Femur (tissue), 1 donor: ENCODE measurements around the gene CBX6.

Source experiments
- DNase-seq: peaks from one replicate; pipeline ENCODE4 v3.0.0-alpha.2; 2017

CBX6 gene

DNA sequence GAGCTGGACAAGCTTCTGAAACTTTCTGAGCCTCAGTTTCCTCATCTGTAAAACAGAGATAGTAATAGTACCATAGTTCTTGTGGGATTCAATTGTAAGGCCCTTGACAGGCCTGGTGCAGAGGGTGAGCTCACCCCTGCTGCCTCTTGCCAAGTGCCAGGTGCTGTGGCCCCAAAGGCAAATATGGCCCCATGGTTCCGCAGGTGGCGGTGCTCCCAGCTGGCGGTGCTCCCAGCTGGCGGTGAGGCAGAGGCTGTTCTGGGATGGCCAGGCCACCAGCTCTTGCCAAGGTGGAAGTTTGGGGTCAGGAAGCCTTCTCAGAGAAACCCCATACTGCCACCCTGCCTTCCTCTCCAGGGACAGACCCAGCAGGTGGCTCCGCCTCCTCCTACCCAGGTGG is 37.0 kb downstream of the CBX6 start:
- no peak for DNase-seq

DNA sequence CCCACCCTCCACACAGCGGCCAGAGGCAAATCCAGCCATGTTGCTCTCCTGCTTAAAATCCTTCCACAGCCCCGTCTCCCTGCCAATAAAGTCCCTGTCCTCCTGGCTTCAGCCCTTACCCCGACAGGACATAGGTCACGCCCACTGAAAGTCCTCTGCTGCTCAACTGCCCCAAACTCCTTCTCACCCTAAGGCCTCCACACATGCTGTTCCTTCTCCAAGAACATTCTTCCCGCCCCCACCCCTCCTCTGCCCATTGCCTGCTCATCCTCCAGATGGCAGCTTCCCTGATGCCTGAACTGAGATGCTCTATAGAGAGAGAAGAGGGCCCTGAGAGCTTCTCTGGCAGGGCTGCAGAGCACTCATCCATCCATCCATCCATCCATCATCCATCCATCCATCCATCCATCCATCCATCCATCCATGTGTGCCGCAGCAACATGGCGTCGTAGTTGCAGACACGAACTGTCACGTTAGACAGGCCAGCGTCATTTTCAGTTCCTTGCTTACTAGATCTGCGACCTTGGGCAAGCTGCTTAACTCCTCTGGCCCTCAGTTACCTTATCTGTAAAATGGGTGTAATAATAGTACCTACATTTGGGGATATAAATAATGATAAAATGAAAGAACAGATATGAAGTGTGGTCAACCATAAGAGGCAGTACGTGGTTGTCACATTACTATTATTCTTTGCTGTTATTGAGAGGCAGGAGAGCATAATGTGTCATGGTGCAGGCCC is 37.6 kb downstream of the CBX6 start:
- DNase-seq = no peak

DNA sequence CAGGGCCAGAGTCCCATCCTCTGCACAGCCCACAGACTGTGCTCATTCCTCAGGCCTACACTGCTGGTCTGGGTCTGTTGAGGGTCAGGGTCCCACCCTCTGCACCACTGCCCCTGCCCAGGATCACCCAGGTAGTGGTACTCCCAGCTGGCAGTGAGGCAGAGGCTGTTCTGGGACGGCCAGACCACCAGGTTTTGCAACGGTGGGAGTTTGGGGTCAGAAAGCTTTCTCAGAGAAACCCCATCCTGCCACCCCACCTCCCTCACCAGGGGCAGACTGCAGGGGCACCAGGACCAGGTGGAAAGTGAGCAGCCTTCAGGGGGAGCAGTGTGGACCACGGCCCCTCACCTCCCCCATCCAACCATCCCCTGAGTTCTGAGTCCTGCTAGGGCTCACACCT is 39.0 kb downstream of the CBX6 start:
- no peak for DNase-seq

DNA sequence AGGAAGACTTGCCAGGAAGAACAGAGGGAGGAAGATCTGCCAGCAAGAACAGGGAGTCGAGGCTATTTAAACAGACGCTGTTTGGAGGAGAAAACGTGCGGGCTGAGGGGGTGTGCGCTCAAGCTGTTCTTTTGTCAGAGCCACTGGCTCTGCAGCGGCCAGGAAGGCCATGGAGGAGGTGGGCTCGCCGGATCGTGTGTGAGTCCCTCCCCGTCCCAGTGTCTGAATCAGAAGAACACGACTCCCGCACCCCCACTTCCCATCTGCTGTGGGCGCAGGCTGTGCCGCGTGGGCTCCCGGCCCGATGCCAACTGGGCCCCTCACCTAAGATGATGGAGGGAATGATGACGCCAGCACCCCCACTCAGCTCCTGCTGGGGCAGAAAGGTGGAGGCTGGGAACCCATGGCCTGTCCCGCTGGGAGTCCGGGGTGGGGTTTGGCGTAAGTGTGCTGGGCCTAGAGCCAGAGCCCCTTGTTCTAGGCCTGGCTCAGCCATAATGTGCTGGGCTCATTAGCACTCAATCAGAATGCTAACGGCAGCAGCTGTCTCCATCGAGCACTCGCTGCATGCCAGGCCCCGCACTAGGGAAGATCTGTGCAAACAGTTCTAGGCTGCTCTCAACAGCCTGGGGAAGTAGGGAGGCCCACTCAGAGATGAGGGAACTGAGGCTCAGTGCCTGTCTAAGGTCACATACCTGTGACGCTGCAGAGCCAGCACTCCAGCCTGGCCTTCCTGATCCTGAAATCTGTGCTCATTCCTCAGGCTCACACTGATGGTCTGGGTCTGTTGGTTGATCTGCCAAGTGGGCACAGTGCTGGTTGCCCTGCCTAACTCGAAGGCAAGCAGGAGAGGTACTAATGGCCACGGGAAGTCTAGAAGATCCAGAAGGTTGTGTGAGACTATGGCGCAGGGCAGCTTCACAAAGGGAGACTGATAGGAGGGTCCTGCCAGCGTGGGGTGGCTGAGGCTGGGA is 39.7 kb downstream of the CBX6 start:
- DNase-seq = no peak

DNA sequence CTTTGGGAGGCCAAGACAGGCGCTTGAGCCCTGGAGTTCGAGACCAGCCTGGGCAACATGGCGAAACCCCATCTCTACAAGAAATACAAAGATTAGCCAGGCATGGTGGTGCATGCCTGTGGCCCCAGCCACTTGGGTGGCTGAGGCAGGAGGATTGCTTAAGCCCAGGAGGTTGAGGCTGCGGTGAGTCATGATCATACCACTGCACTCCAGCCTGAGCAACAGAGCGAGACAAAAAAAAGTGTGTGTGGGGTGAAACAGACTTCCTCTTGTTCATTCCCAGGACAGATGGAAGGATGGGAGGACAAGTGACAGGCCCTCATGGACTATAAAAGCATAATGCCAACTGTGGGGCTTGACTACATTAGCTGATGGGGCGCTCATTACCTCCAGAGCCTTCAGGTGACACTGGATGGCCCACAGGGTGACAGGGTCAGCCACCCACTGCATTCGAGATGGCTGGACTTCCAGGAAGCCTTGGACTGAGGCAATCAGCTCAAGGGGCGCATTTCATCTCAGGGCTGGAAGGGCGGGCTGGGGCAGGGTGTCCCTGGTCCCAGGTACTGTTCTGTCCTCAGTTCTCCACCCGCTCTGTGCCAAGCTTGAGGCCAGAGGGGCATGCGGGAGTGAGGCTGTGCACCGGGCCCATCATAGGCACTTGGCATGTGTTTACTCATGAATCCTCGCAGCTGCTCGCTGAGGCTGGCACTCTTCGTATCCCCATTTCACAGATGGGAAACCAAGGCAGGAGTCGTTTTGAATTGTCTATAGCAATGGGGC is 40.7 kb downstream of the CBX6 start:
- DNase-seq = no peak

DNA sequence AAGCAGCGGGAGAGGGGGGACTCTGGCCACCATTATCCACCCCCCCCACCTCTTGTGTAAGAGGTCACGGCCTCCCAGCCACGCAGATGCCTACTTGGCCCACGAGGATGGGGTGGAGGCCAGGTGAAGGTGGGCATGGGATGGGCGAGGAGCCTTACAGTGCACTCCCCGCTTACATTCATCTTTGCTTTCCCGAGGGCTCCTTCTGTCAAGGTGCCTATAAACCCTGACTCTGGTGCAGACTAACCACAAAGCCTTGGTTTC is 41.2 kb downstream of the CBX6 start:
- DNase-seq = no peak

DNA sequence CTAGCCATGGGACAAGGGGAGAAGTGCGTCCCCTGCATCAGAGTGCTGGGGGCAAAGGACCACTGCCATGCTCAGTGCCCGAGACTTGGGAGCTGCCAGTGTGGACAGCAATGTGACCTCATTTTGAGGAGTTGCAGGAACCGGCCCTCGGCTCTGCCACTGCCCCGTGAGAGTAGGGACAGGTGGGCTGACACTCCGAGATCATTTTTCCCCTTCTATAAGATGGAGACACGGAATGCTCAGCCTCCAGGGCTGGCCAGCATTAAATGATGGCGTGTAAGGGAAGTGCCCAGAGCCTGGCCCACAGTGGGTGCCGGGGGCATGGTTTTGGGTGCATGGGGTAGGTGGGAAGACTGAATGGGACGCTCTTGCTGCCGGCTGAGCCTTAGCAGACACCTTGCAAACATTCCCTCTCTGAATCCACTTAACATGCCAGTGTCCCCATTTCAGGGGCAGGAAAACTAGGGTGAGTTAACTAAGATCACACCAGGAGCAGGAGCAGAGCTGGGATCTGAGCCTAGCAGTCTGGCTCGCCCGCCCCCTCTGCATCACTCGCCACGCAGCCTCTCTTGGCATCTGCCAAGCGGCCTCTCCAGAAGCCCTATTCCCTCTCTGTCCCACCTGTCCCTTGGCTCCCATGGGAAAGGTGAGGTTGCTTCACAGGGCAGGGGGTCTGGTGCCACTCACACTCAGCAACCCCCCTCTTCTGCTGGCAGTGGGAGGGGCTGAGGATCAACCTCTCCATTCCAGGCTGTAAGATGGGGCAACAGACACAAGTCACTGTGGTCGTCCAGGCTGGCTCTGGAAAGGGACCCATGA is 41.8 kb downstream of the CBX6 start:
- DNase-seq = no peak

DNA sequence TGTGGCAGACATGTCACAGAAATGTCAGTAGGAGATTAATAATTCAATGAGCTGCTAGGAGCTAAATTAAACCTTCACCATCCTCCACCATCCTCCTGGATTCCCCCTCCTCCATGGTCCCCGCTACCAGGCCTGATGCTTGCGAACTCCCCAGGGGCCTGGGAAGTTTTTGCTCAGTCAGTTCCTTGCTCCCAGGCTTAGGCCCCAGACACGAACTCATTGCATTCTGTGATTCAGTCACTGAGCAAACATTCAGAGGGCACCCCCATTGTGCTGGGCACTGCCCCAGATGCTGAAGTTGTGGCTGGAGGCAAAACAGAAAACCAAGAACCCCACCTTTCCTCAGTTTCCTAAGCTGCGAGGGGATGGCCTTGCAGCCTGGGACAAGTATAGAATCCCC is 42.5 kb downstream of the CBX6 start:
- no peak for DNase-seq

DNA sequence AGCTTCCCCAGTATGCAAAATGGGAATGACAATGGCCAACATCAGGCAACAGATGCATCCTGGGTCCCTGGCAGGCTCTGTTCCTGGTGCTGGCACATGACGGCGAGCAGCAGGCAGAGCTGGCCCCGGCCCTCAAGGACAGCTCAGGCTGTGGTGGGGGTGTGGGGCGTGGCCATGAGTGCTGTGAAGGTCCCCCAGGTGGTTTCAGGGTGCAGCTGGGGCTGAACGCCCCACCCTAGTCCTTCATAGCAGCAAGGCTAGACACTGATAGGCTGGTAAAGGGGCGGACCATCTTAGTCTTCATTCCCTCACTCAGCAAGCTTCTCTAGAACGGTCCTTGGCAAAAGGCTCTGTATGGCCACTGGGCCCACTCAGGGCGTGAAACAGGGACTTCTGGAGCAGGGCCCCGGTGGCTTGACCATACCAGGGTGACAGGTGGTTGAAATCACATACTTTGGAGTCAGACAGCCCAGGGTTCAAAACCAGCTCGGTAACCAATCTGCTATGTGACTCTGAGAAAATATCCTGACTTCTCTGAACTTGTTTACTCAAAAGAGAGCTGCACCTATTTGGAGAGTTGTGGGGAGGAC is 43.3 kb downstream of the CBX6 start:
- no peak for DNase-seq

DNA sequence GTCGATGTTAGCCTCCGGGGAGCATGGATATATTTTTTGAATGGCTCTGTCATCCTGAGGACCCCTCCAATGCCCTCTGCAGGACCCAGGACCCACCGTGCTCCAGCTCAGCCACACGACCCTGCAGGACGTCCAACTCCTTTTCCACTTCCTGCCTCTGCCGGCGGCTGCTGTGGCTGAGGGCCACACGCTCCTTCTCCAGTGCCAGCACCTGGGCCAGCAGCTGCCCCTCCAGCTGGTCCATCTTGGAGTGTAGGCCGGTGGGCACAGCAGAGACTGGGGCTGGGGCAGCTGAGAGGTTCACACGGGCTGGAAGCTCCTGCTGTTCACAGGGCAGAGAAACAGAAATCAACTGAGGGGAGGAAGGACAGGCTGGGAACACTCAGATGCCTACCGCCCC is 43.8 kb downstream of the CBX6 start:
- DNase-seq = no peak

DNA sequence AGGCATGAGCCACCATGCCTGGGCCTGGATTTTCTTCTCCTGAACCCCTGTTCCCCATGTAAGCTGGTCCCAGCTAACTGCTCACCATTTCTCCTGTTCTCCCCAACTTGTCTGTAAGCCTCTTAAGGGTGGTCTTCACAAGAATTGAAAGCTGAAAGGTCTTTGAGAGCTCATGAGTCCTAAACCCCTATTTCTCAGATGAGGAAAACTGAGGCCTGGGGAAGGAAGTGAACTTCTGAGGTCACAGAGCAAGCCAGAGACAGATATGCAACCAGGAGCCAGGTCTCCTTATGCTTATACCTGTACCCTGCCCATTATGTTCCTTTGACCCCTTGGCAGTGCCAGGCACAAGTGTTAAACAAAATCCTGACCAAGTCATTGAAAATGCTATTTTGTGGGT is 44.5 kb downstream of the CBX6 start:
- no peak for DNase-seq

DNA sequence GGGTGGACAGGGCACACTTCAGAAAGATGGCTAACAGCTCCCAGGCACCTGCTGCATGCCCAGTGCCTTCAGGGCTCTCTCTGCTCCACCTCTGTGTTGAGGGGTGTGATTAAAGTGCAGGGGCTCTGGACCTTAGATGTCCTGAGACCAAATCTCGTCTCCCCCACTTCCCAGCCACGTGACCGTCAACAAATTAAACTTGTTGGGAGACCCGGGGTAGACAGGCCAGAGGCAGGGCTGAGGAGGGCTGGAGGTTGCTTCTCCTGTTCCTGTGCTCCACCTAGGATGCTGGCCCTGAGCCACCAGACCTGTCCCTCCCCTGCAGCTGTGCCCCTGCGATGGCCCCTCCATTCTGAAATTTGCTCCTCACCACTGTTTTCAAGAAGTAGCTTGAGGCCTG is 45.2 kb downstream of the CBX6 start:
- no peak for DNase-seq

DNA sequence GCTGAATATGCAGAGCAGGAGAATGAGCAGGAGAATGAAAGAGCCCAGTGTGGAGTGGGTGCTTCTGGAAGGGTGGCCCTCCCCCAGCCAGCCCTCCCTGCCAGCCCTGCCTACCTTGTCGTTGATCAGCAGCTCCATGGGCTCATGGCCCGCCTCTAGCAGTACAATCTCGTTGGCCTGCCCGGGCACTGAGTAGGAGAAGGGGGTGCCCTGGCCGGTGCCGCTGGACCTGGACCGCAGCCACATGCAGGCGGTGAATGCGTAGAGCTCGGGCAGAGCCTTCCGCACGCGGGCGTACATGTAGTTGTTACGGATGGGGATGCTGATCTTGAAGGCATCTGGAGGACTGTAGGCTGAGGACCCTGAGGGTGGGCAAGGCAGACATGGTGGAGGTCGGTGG is 45.6 kb downstream of the CBX6 start:
- DNase-seq = no peak

DNA sequence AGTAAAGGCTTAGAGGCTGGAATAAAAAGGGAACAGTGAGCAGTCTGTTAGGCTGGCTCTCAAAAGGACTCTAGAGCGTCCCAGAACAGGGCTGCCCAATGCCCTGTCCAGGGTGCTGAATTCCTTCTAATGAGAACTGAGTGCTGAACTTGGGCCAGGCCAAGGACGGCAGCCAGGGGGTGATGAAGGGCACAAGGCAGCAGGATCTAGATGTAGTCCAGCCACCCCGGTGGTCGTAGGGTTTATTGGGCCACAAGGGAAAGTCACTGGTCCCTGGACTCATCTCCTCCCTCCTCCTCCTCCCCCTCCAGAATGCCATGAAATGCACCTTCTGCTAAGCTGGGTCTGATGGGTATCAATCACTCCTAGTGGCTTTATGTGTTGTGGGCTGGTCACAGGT is 47.4 kb downstream of the CBX6 start:
- peak; percentile 83 for DNase-seq

DNA sequence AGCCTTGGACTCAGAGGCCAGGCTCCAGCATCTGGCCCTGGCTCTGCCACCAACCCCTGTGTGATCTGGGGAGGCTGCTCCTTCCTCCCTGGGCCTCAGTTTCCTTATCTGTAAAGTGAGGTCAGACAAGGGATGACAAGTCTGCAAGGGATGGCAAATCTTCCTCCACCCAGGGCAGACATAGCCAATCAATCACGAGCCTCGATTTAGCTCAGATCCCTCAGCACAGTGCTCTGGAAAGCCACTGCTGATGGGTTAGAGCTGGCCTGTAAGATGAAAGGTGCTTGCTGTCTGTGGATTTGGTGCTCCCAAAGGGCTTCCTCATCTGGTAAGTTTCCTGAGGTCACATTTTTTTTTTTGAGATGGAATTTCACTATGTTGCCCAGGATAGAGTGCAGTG is 48.4 kb downstream of the CBX6 start:
- no peak for DNase-seq

DNA sequence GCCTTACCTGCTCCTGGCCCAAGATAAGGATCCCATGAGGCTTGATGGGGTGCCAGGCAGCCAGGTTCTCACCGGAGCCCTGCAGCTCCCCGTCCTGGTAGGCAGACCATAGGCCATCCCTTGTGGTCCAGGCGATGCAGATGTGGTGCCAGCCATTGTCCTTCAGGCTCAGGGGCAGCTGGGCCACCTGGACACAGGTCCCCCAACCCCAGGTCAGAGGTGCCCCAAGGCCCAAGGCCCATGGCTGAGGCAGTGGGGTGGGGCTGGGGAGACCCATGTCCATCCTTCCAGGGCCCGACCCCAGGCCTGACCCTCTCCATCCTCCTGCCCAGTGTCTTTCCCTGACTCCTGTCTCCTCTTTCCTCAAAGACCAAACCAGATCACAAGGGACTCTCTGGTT is 48.9 kb downstream of the CBX6 start:
- no peak for DNase-seq

DNA sequence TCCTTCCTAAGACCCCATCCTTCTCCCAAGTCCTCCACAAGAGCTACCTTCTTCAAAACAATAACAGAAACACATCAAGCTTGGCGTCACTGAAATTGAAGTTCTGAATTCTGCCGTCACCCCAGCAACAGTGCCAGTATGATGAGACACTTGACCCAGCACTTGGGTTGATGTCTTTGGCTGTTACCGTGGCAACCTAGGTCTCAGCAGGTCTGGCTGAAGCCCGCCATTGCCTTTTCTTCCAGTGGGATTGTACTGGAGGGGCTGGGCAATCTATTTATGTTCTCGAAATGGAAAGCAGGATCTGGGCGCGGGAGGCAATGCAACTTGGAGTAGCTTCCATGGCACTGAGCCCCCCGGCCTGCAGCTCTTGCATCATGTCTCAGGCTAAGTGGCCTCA is 52.0 kb downstream of the CBX6 start:
- DNase-seq = no peak

DNA sequence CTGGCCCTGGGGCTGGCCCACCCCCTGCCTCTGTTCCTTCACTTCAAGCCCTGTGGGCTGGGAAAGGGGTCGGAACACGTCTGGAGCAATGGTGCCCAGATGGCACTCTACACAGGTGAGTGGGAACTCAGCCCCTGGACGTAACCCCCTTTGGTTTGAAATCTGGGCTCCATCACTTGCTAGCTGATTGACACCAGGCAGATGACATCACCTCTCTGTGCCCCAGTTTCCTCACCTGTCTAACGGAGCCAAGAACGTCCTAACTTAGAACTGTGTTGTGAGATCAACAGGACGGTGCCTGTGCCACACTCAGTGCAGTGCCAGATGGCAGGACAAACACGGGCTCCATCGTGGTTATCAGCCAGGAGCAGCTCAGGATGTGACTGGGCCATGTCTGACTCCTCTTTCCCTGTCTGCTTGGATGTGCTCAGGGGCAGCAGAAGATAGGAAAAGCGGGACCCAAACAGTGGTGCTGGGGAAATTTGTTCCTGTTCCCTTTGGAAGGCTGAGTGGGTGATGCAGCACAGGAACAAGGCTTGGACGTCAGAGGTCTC is 52.6 kb downstream of the CBX6 start:
- no peak for DNase-seq

DNA sequence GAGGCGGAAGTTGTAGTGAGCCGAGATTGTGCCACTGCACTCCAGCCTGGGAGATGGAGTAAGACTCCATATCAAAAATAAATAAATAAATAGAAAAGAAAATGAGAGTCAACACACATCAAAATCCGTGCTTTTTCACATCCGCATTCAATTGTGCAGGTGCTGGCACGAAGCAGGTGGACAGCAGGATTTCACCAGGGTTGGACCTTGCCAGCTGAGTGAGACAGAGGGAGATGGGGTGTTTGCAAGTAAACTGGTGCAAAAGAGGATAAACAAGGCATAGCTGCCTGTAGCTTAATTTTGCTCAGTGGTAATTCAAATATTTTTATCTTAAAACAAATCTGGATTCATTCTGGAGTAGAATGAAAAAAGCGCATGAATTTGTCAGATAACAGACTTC is 54.8 kb downstream of the CBX6 start:
- DNase-seq = no peak

DNA sequence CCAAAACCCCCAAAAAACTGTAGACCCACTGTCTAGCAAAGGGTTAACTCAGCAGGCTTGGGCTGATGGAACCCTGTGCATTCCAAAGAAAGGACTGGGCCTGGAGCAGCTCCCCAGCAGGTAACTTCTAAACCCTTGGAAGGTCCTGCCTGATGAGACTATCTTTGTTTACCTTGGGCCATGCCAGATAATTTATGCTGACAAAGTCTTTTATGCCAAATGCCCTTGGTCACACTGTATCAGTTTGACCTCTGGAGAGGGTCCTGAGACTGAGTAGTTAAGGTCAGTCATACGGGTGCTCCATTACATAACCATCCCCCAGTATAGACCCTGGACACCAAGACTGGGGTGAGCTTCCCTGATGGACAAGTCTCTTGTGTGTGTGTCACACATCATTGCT is 56.2 kb downstream of the CBX6 start:
- DNase-seq = no peak
